GM19193 (cell line): ENCODE results near the gene LRFN4.

Source experiments
- POLR2A ChIP-seq: IDR thresholded peaks from 4 replicates; pipeline ENCODE4 v1.6.1; 2011; ENCODE audit not compliant: insufficient read depth, insufficient read length; ENCODE audit errors: extremely low read depth

The LRFN4 gene

DNA sequence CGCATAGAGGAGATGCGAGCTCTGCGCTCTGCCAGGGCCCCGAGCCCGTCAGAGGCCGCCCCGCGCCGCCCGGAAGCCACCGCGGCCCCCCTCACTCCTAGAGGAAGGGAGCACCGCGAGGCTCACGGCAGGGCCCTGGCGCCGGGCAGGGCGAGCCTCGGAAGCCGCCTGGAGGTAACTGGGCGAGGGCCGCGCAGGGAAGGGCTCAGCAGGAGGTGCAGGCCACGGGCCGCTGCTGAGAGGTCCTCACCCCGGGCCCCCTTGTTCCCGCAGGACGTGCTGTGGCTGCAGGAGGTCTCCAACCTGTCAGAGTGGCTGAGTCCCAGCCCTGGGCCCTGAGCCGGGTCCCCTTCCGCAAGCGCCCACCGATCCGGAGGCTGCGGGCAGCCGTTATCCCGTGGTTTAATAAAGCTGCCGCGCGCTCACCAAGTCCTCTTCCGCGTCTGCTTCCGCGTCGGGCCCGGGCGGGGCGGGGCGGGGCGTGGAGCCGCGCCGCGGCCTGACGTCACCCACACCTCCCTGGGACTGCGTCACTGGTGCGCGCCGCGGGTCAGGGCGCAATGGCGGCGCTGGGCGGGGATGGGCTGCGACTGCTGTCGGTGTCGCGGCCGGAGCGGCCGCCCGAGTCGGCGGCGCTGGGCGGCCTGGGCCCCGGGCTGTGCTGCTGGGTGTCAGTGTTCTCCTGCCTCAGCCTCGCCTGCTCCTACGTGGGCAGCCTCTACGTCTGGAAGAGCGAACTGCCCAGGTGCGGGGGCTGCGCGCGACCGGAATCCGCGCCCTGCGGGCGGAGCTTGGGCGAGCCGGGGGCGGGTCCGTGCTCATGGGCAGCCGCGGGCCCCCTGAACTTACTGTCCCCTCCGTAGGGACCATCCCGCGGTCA is 13.7 kb upstream of the LRFN4 start, which contains the start of gene RCE1:
RCE1 (plus strand) TSS at position 546 of the 880 bp plus-strand sequence; CDS start at position 561, 15 bp downstream.
- peak; percentile 93 for TF ChIP-seq POLR2A

DNA sequence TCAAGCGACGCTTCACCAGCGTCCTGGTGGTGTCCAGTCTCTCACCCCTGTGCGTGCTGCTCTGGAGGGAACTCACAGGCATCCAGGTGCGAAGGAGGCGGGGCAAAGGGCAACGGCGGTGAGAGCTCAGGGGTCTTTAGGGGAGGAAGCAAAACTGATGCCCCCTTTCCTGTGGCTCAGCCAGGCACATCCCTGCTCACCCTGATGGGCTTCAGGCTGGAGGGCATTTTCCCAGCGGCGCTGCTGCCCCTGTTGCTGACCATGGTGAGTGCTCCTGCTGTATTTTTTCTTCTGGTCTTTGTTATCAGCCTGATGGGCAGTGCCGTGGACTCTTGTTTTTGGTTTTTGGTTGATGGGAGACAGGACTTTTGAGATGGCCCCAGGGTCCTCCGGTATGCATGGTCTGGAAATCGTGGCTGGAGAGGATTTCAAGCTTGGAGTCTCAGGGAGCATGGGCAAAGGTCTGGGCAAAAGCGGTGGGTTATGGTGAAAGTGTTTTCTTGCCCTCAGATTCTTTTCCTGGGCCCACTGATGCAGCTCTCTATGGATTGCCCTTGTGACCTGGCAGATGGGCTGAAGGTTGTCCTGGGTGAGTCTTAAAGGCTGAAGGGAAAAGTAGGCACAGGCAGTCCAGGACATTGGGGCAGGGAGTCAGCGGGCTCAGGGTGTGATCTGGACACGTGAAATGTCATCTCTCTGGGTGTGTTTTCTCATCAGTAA is 12.9 kb upstream of the LRFN4 start:
- no peak for TF ChIP-seq POLR2A

DNA sequence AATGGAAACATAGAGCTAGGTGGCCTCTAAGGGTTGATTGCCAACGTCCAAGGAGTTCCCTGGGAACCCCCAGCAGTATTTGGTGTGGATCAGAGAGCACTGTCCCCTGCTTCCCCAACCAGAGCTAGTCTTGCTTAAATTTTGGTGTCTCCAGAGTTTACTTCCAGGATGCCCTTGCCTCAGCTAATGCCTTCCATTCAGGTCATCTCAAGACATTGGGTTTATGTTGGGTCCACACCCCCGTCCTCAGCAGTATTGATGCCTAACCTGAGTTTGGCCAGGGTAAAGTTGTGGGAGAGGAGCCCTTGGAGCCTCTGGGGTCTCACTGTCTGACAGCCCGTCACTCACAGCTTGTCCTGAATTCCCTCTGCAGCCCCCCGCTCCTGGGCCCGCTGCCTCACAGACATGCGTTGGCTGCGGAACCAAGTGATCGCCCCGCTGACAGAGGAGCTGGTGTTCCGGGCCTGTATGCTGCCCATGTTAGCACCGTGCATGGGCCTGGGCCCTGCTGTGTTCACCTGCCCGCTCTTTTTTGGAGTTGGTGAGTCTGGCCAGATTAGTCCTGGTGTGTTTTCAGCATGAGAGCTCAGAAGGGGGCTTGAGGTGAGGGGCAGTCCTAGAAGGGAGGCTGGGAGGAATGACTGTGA is 12.2 kb upstream of the LRFN4 start:
- no peak for TF ChIP-seq POLR2A

DNA sequence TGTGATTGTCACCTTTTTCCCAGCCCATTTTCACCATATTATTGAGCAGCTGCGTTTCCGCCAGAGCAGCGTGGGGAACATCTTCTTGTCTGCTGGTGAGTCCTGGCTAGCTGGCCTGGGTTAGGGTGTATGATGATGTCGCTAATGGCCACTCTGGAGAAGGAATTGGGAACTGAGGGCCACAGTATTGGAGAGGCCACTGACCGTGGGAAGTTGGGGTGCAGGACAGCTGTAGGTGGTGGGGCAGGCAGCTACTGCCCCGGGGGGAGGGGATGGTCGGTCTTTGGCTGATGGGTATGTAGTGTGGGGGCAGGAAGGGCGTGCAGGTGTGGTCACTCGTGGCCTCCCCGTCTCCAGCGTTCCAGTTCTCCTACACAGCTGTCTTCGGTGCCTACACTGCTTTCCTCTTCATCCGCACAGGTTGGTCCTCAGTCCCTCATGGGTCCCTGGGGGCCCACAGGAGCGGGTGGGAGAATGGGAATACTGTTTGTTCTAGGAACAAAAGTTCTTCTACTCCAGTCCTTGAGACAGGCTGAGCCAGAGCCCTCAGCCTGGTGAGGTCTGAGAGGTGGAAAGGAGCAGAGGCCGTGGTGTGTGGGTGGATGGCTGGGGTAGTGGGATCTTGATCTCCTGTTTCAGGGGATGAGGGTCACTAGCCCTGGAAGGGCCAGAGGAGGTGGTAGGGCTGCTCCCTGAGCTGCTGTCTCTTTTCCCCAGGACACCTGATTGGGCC is 11.6 kb upstream of the LRFN4 start:
- TF ChIP-seq POLR2A, result no peak

DNA sequence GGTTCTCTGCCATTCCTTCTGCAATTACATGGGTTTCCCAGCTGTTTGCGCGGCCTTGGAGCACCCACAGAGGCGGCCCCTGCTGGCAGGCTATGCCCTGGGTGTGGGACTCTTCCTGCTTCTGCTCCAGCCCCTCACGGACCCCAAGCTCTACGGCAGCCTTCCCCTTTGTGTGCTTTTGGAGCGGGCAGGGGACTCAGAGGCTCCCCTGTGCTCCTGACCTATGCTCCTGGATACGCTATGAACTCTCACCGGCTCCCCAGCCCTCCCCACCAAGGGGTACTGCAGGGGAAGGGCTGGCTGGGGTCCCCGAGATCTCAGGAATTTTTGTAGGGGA is 11.0 kb upstream of the LRFN4 start:
- no peak for TF ChIP-seq POLR2A

DNA sequence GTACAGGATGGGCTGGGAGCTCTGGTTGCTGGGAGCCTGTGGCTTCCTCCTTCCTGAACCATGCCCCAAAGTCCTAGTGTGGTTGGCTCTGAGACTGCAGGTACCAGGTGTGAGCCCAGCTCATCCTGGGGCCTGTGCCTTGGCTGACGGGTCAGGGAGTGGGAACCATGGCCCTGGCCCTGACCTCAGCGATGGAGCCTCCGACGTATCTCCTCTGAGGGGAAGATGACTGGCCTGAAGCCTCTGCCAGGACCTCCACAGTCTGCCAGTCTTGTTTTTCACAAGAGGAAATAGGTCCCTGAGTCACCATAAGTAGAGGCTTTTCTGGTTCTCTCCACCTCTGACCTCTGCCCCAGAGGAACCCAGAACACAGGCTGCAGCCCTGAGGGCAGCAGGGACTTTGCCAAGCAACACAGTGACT is 10.2 kb upstream of the LRFN4 start:
- TF ChIP-seq POLR2A, result no peak

DNA sequence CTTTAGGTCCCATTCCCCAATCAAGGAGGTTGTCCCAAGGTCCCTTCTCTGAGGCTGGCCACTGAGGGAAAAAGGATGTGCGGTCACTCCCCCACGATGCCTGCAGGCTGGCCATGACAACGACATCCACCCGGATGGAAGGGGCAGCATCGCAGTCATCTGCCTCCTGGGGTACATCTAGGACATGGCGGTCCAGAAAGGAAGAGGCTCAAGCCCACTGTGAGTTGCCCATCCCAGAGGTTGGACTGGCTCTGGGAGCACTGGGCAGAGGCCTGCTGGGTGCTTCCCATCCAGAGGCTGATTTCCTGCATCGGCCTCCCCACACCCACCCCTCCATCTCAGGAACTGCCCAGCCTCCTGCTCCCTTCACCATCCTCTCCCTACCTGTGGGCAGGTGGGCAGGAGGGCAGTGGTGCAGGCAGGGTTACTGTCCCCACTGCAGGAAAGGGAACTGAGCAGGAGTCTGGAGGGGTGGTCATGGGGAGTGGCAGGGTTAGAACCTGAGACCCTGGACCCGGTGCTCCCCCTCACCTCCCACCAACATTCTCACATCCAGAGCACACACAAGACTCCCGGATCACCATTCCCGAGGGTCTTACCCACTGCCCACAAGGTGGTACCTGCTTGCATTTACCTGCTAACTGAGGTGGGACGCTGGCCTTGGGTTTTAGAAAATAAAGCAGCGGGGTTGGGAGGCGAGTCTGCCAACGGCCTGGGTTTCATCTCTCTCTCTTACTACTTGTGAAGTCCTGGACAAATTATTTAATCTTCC is 9.2 kb upstream of the LRFN4 start:
- no peak for TF ChIP-seq POLR2A

DNA sequence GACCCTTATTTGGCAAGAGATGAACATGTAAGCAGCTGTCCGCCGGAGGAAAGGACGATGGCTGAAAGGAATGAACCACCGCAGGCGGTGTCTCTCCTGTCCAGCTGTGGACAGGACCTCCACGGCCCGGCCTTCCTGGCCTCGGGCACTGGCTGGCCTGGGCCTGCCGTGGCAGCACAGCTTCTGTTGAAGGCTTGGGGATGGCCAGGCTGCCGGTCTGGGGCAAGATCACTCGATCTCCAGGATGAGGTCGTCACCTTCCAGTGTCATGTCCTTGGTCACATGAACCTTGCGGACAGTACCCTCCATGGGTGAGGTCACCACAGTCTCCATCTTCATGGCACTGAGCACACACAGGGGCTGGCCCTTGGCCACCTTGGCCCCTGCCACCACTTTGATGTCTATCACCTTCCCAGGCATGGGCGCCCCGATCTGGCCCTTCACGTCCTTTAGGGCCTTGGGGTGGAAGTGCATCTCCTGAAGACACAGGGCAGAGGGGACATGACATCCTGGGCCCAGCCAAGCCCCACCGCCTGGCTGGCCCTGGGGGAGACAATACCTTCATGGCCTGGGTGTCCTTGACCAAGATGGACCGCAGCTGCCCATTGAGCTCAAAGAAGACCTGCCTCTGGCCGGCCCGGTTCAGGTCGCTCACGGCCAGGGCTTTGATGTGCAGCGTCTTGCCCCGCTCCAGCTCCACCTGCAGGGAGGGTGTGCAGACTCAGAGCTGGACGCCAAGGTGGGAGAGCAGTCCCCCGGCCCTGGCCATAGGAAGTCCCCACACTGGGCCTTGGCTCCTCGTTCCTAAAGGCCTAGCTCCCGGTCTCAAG is 8.0 kb upstream of the LRFN4 start:
- TF ChIP-seq POLR2A, result no peak

DNA sequence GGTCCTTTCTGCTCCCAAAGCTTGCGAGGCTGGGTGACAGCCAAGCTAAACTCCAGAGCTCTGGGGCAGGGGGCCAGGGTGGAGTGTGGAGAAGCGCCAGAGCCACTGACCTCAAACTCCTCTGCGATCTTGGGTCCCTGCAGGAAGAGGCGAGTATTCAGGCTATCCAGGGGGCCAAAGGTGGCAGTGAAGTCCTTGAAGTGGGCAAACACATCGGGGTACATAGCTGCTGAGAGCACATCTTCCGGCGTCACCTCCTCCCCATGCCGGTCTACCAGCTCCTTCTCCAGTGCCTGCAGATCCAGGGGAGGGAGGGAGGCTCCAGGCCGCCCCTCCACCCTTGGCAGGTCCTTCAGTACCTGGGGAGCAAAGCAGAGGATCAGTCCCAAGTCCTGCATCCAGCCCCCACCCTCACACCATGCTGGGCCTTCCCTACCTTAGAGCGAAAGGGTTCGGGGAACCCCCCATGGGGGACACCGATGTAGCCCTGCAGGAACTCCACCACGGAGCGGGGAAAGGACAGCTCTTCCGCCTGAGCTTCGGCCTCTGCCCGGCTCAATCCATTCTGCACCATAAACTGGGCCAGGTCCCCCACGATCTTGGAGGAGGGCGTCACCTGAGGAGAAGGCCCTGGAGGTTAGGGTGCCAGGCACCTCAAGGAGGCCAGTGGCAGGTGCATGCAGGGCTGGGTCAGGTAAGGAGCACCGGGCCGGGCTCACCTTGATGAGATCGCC is 7.2 kb upstream of the LRFN4 start:
- no peak for TF ChIP-seq POLR2A

DNA sequence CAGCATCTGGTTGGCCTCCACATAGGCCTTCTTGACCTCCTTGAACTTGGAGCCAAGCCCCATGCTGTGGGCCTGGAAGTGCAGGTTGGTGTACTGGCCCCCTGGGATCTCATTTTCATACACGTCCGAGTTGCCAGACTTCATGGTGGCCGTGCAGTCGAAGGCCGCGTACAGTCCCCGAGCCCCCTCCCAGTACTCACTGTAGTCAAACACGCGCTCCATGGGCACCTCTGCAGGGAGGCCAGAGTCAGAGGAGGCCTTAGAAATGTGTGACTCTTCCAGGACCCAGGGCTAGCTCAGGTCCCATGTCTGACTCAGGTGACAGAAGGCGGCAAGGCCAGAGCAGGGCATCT is 6.7 kb upstream of the LRFN4 start:
- no peak for TF ChIP-seq POLR2A

DNA sequence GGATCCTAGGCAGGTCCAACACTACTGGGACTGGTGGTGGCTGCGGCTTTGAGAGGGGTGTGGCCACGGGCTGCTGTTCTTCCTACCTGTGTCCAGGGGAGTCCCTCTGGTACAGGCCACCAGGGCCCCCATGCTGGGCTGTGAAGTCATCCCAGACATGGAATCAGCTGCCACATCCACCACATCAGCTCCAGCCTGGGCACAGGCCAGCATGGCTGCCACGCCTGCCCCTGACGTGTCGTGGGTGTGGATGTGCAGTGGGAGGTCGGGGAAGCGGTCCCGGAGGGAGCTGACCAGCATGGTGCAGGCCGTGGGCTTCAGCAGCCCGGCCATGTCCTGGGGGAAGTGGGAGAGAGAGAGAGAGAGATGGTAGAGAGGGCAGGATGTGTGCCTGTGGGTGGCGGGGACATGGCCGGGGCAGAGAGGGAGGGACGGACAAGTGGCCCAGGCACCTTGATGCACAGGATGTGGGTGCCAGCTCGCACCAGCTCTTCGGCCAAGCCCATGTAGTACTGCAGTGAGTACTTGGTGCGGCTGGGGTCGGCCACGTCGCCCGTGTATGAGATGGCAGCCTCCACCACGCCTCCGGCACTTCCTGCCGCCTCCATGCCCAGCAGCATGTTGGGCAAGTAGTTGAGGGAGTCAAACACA is 6.2 kb upstream of the LRFN4 start:
- no peak for TF ChIP-seq POLR2A

DNA sequence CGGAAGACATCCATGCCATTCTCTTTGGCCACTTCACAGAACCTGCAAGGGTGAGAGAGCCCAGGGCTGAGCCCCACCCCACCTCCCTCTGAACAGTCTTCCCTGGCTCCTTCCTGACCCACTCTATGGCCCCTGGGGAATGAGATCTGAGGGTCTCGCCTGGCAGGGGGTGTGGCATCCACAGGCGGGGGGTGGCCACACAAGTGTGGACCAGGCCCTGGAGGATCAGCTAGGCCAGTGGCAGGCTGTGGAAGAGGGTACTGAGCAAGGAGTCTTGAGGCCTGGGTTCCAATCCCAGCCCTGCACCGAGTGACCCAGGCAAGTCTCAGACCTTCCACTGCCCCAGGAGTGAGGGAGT is 5.6 kb upstream of the LRFN4 start:
- no peak for TF ChIP-seq POLR2A
